Erythroblast (primary cell): ENCODE results near the gene C1RL.

Experiments used
- GATA1 ChIP-seq: IDR thresholded peaks from 2 replicates; pipeline ENCODE4 v1.6.1; 2011; ENCODE audit warnings: low read depth, mild to moderate bottlenecking, control low read depth, low read length, moderate library complexity
- POLR2A ChIP-seq: IDR thresholded peaks from 2 replicates; pipeline ENCODE4 v1.6.1; 2011; ENCODE audit warnings: mild to moderate bottlenecking, low read length

GRCh38 chr12:7110661-7111060, 1.6 kb upstream of the C1RL start:
- TF ChIP-seq POLR2A: no peak
- no peak for TF ChIP-seq GATA1
